Kidney epithelial cell (primary cell): ENCODE data around the gene PRX. TPM values are rescaled to one million over a fixed set of nuclear protein-coding genes. Genes with fewer than 3 reads are reported as not detected.

Experiments
- DNase-seq: peaks from one replicate; pipeline ENCODE4 v3.0.0-alpha.2; 2010; ENCODE audit warnings: low read depth
- H3K27me3 ChIP-seq: 2 replicates; pipeline ENCODE4 v1.6.0; 2011; ENCODE audit warnings: low read length; ENCODE audit not compliant: control insufficient read depth, insufficient read depth
- H3K36me3 ChIP-seq: 2 replicates; pipeline ENCODE4 v1.5.1; 2011; ENCODE audit warnings: low read length; ENCODE audit not compliant: control insufficient read depth, insufficient read depth
- H3K4me3 ChIP-seq: 2 replicates; pipeline ENCODE4 v1.5.1; 2011; ENCODE audit warnings: low read depth, mild to moderate bottlenecking, control low read depth, low read length
- CTCF ChIP-seq: IDR thresholded peaks from 2 replicates; pipeline ENCODE4 v1.5.1; 2011; ENCODE audit warnings: mild to moderate bottlenecking, moderate library complexity, low read length, control low read depth, inconsistent platforms; ENCODE audit not compliant: insufficient read depth, poor library complexity, severe bottlenecking
- total RNA-seq: library from RNA; depleted of rRNA; stranded (reverse); fragments of >200 nt; gene quantifications from 2 replicates; pipeline ENCODE4 v1.2.3, GENCODE V29; 2015

The PRX gene
- total RNA-seq, 1 donor from 2014 or later, result 2.7 TPM

- DNase-seq, result no peak
- peak overlapping the region; percentile 96 for H3K4me3 ChIP-seq
- no peaks in the 10 kb centered on the region for H3K36me3 ChIP-seq
- no peaks in the 10 kb centered on the region for H3K27me3 ChIP-seq
- TF ChIP-seq CTCF, result no peak
These were observed 64.1 kb downstream of the PRX start for GRCh38 chr19:40348961-40349507.

- DNase-seq, result peak; percentile 94
- no peak for TF ChIP-seq CTCF
- H3K36me3 ChIP-seq, result no peaks in the 10 kb centered on the region
- H3K4me3 ChIP-seq, result peak within 1 kb of the TSS; percentile 96
- H3K27me3 ChIP-seq, result no peaks in the 10 kb centered on the region
These were observed 64.9 kb downstream of the PRX start, which contains the start of the genes C19orf47 and PLD3 for GRCh38 chr19:40348125-40348913. TSS of gene C19orf47 (minus strand) at chr19:40348397. CDS start at chr19:40341857, 6,540 bp downstream. TSS of gene PLD3 (plus strand) at chr19:40348695. CDS start at chr19:40366484, 17,789 bp downstream.

GRCh38 chr19:40344422-40344821 lies 68.8 kb downstream of the PRX start:
- H3K27me3 ChIP-seq, result no peaks in the 10 kb centered on the region
- TF ChIP-seq CTCF, result no peak
- H3K36me3 ChIP-seq, result no peaks in the 10 kb centered on the region
- H3K4me3 ChIP-seq, result no peak overlapping the region
- no peak for DNase-seq

Other genes starting within 250 kb of the PRX start
- gene MAP3K10, start 222.0 kb downstream of the PRX start, total RNA-seq, result 13.8 and 16.8 TPM in 2 replicates
- gene TTC9B, start 195.0 kb downstream of the PRX start, total RNA-seq, result not detected in 2 replicates
- 0.17 and 1.3 TPM in 2 replicates for gene CCNP, start 186.7 kb downstream of the PRX start, total RNA-seq
- gene AKT2, start 128.0 kb downstream of the PRX start, total RNA-seq, result 72.3 and 73.5 TPM in 2 replicates
- 5.4 and 10.4 TPM in 2 replicates for gene C19orf47, start 65.0 kb downstream of the PRX start, total RNA-seq
- 350 and 417 TPM in 2 replicates for gene PLD3, start 64.7 kb downstream of the PRX start, total RNA-seq
- gene HIPK4, start 23.2 kb downstream of the PRX start, total RNA-seq, result 0.55 TPM in 1 of 2 replicates, not detected in the other
- 12.3 and 13.6 TPM in 2 replicates for gene SERTAD1, start 12.6 kb upstream of the PRX start, total RNA-seq
- 11.4 and 12.9 TPM in 2 replicates for gene SERTAD3, start 31.0 kb upstream of the PRX start, total RNA-seq
- 86.1 and 91.1 TPM in 2 replicates for gene BLVRB, start 52.4 kb upstream of the PRX start, total RNA-seq
- gene SPTBN4, start 53.6 kb upstream of the PRX start, total RNA-seq, result 0.96 and 2.4 TPM in 2 replicates
- 105 and 142 TPM in 2 replicates for gene SHKBP1, start 163.5 kb upstream of the PRX start, total RNA-seq
- gene LTBP4, start 188.0 kb upstream of the PRX start, total RNA-seq, result 89.3 and 98.3 TPM in 2 replicates